Hair follicular keratinocyte (primary cell): Measurements from ENCODE around the gene HPDL. TPM values are rescaled to one million over a fixed set of nuclear protein-coding genes. Genes with fewer than 3 reads are reported as not detected.

Source experiments
- total RNA-seq: library from RNA; depleted of rRNA; stranded (reverse); fragments of >200 nt; gene quantifications from 2 replicates; pipeline ENCODE4 v1.2.3, GENCODE V29; 2015

HPDL gene
- total RNA-seq, result 1.5 and 5.8 TPM in 2 replicates

DNA sequence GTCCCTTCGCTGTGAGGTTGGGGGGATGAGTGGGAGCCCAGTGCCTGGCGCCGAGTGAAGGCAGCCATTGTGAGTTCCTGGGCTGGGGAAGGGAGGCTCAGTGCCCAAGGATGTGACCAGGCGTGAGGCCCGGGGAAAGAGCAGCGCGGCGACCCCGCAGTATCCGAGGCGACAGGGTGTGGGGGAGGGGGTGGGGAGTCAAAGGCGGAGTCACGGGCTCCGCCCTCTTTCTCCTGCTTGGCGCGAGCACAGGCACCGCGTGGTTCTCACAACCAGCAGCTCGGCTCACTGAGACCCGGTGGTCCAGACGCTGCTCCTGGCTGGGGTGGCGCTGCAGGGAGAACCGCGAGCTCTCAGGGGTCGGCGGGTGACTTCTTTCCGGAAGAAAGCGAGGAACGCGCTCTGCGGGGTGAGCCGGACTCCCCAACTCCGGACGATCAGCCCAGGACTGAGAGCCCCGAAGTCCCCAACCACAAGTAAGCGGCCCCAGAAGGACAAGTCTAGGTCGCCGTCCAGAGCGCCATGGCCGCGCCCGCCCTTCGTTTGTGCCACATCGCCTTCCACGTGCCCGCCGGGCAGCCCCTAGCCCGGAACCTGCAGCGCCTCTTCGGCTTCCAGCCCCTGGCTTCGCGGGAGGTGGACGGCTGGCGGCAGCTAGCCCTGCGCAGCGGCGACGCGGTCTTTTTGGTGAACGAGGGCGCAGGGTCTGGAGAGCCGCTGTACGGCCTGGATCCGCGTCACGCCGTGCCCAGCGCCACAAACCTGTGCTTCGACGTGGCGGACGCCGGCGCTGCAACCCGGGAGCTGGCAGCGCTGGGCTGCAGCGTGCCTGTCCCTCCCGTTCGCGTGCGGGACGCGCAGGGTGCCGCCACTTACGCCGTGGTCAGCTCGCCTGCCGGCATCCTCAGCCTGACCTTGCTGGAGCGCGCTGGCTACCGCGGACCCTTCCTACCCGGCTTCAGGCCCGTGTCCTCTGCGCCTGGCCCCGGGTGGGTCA is at the start of gene HPDL:
Gene HPDL, plus strand, starts transcription at position 269 of the 997 bp plus-strand sequence. Its CDS starts 254 bp downstream, at position 523.

DNA sequence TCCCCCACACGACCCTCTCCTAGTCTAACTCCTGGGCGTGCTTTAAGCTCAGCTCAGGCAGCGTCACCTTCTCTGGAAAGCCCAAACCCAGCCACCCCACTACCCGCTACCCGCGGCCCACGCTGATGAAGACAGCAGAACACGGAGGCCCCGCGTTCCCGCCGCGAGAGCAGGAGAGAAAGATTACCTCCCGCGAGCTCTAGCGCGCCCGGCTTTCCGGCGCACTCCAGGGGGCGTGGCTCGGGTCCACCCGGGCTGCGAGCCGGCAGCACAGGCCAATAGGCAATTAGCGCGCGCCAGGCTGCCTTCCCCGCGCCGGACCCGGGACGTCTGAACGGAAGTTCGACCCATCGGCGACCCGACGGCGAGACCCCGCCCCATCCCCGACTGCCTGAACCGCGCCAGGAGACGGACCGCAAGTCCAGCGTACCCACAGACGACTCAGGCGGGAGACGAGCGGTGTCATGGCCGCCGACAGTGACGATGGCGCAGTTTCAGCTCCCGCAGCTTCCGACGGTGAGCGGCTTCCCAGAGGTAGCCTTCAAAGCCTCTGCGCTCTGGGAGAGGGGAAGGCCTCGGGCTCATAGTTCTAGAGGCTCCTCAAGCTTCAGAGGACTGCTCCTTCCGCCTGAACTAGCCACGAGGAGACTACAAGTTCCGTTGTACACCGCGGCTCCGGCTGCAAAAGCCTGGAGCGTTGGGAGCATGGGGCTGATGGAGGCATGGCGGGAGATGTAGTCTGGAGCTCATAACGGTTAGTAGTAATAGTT is 13.3 kb downstream of the HPDL start, which contains the start of the genes MUTYH and TOE1:
Gene MUTYH, minus strand, starts transcription at position 652 of the 770 bp plus-strand sequence. CDS start 5,935 bp downstream, outside the sequence.
Gene TOE1, plus strand, starts transcription at position 382 of the 770 bp plus-strand sequence. Its CDS starts 83 bp downstream, at position 465.

Other genes starting within 250 kb of the HPDL start
- not detected in 2 replicates for gene ZSWIM5, start 120.3 kb upstream of the HPDL start, total RNA-seq
- gene TOE1, start 13.3 kb downstream of the HPDL start, total RNA-seq, result 5.9 and 19.2 TPM in 2 replicates
- gene MUTYH, start 13.5 kb downstream of the HPDL start, total RNA-seq, result 14.4 and 18.7 TPM in 2 replicates
- 2.6 and 5.1 TPM in 2 replicates for gene TESK2, start 164.3 kb downstream of the HPDL start, total RNA-seq
- 2.1 and 3.0 TPM in 2 replicates for gene CCDC163, start 173.2 kb downstream of the HPDL start, total RNA-seq
- 3.3 and 7.0 TPM in 2 replicates for gene MMACHC, start 173.4 kb downstream of the HPDL start, total RNA-seq
- gene PRDX1, start 195.0 kb downstream of the HPDL start, total RNA-seq, result 529 and 770 TPM in 2 replicates
- gene AKR1A1, start 223.9 kb downstream of the HPDL start, total RNA-seq, result 95.7 and 112 TPM in 2 replicates